DOHH2 (cell line): Measurements from ENCODE around the gene RGS18.

Experiments
- H3F3A ChIP-seq: fragments of 200-600 bp; sonication (generic), shearing (Covaris generic); 2 replicates; pipeline ENCODE4 v1.6.0; 2016; ENCODE audit warnings: antibody characterized with exemption, mild to moderate bottlenecking; ENCODE audit not compliant: control insufficient read depth, insufficient read depth
- H3K27ac ChIP-seq: fragments of 200-600 bp; sonication (generic); 2 replicates; pipeline ENCODE4 v1.5.1; 2014; ENCODE audit warnings: low read depth, mild to moderate bottlenecking, low read length, moderate library complexity
- H3K27me3 ChIP-seq: fragments of 200-600 bp; sonication (generic); 2 replicates; pipeline ENCODE4 v1.6.1; 2014; ENCODE audit warnings: mild to moderate bottlenecking, low read length, mixed read lengths; ENCODE audit not compliant: control insufficient read depth
- H3K36me3 ChIP-seq: fragments of 200-600 bp; sonication (generic); 2 replicates; pipeline ENCODE4 v1.6.1; 2014; ENCODE audit warnings: mild to moderate bottlenecking, low read length, moderate library complexity, mixed read lengths; ENCODE audit not compliant: control insufficient read depth
- H3K4me1 ChIP-seq: fragments of 200-600 bp; sonication (generic); 2 replicates; pipeline ENCODE4 v1.6.1; 2014; ENCODE audit warnings: mild to moderate bottlenecking, low read length, mixed read lengths; ENCODE audit not compliant: control insufficient read depth
- H3K4me2 ChIP-seq: fragments of 200-600 bp; sonication (generic); 2 replicates; pipeline ENCODE4 v1.6.0; 2014; ENCODE audit warnings: mild to moderate bottlenecking, low read length, moderate library complexity
- H3K4me3 ChIP-seq: fragments of 200-600 bp; sonication (generic); 2 replicates; pipeline ENCODE4 v1.5.1; 2014; ENCODE audit warnings: mild to moderate bottlenecking, low read length, mixed read lengths
- H3K79me2 ChIP-seq: fragments of 200-600 bp; sonication (generic); 2 replicates; pipeline ENCODE4 v1.6.1; 2014; ENCODE audit warnings: mild to moderate bottlenecking, low read length, mixed read lengths; ENCODE audit not compliant: control insufficient read depth
- H3K9me2 ChIP-seq: fragments of 200-600 bp; sonication (generic); replicated peaks from 2 replicates; pipeline ENCODE4 v1.6.1; 2014; ENCODE audit warnings: mild to moderate bottlenecking, low read length, mixed read lengths; ENCODE audit not compliant: control insufficient read depth
- H3K9me3 ChIP-seq: fragments of 200-600 bp; sonication (generic); 2 replicates; pipeline ENCODE4 v1.6.1; 2014; ENCODE audit warnings: antibody characterized with exemption, low read length, mixed read lengths; ENCODE audit not compliant: control insufficient read depth, insufficient read depth
- H4K20me1 ChIP-seq: fragments of 200-600 bp; sonication (generic); 2 replicates; pipeline ENCODE4 v1.6.0; 2014; ENCODE audit warnings: low read depth, mild to moderate bottlenecking, antibody characterized with exemption, low read length, moderate library complexity; ENCODE audit not compliant: control insufficient read depth, insufficient read depth
- CTCF ChIP-seq: fragments of 200-600 bp; sonication (generic); IDR thresholded peaks from one replicate; pipeline ENCODE4 v1.5.1; 2014; ENCODE audit warnings: antibody characterized with exemption, mild to moderate bottlenecking, low read depth, low read length; ENCODE audit not compliant: poor library complexity, severe bottlenecking
- EZH2phosphoT487 ChIP-seq: fragments of 200-600 bp; sonication (generic); IDR thresholded peaks from 2 replicates; pipeline ENCODE4 v1.6.1; 2017; ENCODE audit warnings: borderline replicate concordance, mild to moderate bottlenecking, antibody characterized with exemption, low read length, moderate library complexity, mixed read lengths

The RGS18 gene

GRCh38 chr1:192224396-192224795, 66.1 kb downstream of the RGS18 start:
- no peaks in the 10 kb centered on the region for H3K36me3 ChIP-seq
- H3F3A ChIP-seq = no peaks in the 10 kb centered on the region
- H3K27ac ChIP-seq = no peak overlapping the region
- H4K20me1 ChIP-seq = no peaks in the 10 kb centered on the region
- H3K4me2 ChIP-seq = no peak overlapping the region
- TF ChIP-seq CTCF (no peak), EZH2phosphoT487 (no peak)
- H3K4me3 ChIP-seq = no peak overlapping the region
- H3K27me3 ChIP-seq = no peaks in the 10 kb centered on the region
- H3K79me2 ChIP-seq = no peaks in the 10 kb centered on the region
- no peaks in the 10 kb centered on the region for H3K9me3 ChIP-seq
- H3K4me1 ChIP-seq = no peaks in the 10 kb centered on the region
- no peaks in the 10 kb centered on the region for H3K9me2 ChIP-seq

DNA sequence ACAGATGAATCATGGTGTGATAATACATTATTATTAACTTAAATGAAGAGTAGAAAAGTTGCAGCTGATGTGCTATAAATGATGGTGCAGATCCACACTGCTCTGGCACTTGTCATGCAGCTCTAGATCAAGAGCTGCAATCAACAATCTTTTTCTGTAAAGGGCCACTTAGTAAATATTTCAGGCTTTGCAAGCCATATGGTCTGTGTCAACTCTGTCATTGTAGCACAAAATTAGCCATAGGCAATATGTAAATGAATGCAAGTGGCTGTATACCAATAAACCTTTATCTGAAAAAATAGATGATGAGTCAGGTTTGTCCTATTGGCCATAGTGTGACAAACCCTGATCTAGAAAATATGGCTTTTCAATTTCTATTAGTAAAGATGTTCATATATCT, 66.6 kb downstream of the RGS18 start:
- no peaks in the 10 kb centered on the region for H3K4me1 ChIP-seq
- no peaks in the 10 kb centered on the region for H3K9me3 ChIP-seq
- no peaks in the 10 kb centered on the region for H3K36me3 ChIP-seq
- H3K27me3 ChIP-seq = no peaks in the 10 kb centered on the region
- H3F3A ChIP-seq = no peaks in the 10 kb centered on the region
- H3K79me2 ChIP-seq = no peaks in the 10 kb centered on the region
- no peaks in the 10 kb centered on the region for H3K9me2 ChIP-seq
- no peak overlapping the region for H3K27ac ChIP-seq
- TF ChIP-seq EZH2phosphoT487 (no peak), CTCF (no peak)
- H3K4me2 ChIP-seq = no peak overlapping the region
- H4K20me1 ChIP-seq = no peaks in the 10 kb centered on the region
- no peak overlapping the region for H3K4me3 ChIP-seq

- no peaks in the 10 kb centered on the region for H3K9me3 ChIP-seq
- no peak overlapping the region for H3K27ac ChIP-seq
- no peaks in the 10 kb centered on the region for H3K4me1 ChIP-seq
- H3K27me3 ChIP-seq = no peaks in the 10 kb centered on the region
- no peaks in the 10 kb centered on the region for H3K79me2 ChIP-seq
- H3K4me3 ChIP-seq = no peak overlapping the region
- TF ChIP-seq CTCF = no peak
- no peak for TF ChIP-seq EZH2phosphoT487
- no peaks in the 10 kb centered on the region for H3F3A ChIP-seq
- H3K9me2 ChIP-seq = no peaks in the 10 kb centered on the region
- H3K4me2 ChIP-seq = no peak overlapping the region
- H4K20me1 ChIP-seq = no peaks in the 10 kb centered on the region
- H3K36me3 ChIP-seq = no peaks in the 10 kb centered on the region
Measured at GRCh38 chr1:192225266-192225665, 67.0 kb downstream of the RGS18 start.

GRCh38 chr1:192225703-192226102, 67.4 kb downstream of the RGS18 start:
- no peaks in the 10 kb centered on the region for H3K36me3 ChIP-seq
- no peak overlapping the region for H3K4me3 ChIP-seq
- no peaks in the 10 kb centered on the region for H3F3A ChIP-seq
- H3K4me2 ChIP-seq = no peak overlapping the region
- no peaks in the 10 kb centered on the region for H3K4me1 ChIP-seq
- TF ChIP-seq CTCF = no peak
- TF ChIP-seq EZH2phosphoT487 = no peak
- no peaks in the 10 kb centered on the region for H3K9me2 ChIP-seq
- no peaks in the 10 kb centered on the region for H3K27me3 ChIP-seq
- no peaks in the 10 kb centered on the region for H3K79me2 ChIP-seq
- no peaks in the 10 kb centered on the region for H3K9me3 ChIP-seq
- no peak overlapping the region for H3K27ac ChIP-seq
- no peaks in the 10 kb centered on the region for H4K20me1 ChIP-seq
